Natural killer cell (primary cell): Measurements from ENCODE around the gene CAMTA1. TPM values are rescaled to one million over a fixed set of nuclear protein-coding genes. Genes with fewer than 3 reads are reported as not detected.

Experiments
- ATAC-seq, 3 donors: fragments of 150-1000 bp in 2 of 3; fragments of 200-7000 bp in 1 of 3; cut with Tn5 transposase; 1 replicate in 1 of 3; 2 replicates in 2 of 3; pipeline ENCODE4 v1.10.0; 2021; ENCODE audit warnings: mild to moderate bottlenecking in 2 of 3, moderate library complexity in 2 of 3
- DNase-seq, 2 donors: peaks; one replicate each; pipeline versions ENCODE4 v3.0.0 to v3.0.0-alpha.2; 2013 to 2021; ENCODE audit warnings: mixed read lengths in 1 of 2
- H3K27ac ChIP-seq: one replicate; pipeline ENCODE4 v1.5.1; 2013; ENCODE audit warnings: mild to moderate bottlenecking, low read length
- H3K27me3 ChIP-seq: one replicate; pipeline ENCODE4 v1.6.1; 2013; ENCODE audit warnings: low read length; ENCODE audit not compliant: control insufficient read depth, insufficient read depth
- H3K36me3 ChIP-seq: one replicate; pipeline ENCODE4 v1.6.1; 2013; ENCODE audit warnings: low read length; ENCODE audit not compliant: control insufficient read depth, insufficient read depth
- H3K4me1 ChIP-seq: one replicate; pipeline ENCODE4 v1.6.1; 2013; ENCODE audit warnings: low read length; ENCODE audit not compliant: control insufficient read depth, insufficient read depth
- H3K4me3 ChIP-seq: one replicate; pipeline ENCODE4 v1.5.1; 2013; ENCODE audit warnings: low read length
- H3K9me3 ChIP-seq: one replicate; pipeline ENCODE4 v1.6.1; 2013; ENCODE audit warnings: low read length; ENCODE audit not compliant: control insufficient read depth, insufficient read depth
- H3K27ac Mint-ChIP-seq, 2 donors: one replicate each; pipeline ENCODE4 v1.8.0; 2022; ENCODE audit warnings: mild to moderate bottlenecking in 2 of 2, mixed read lengths in 2 of 2, moderate library complexity in 1 of 2
- H3K27me3 Mint-ChIP-seq, 2 donors: one replicate each; pipeline ENCODE4 v1.8.0; 2022; ENCODE audit warnings: low read depth in 2 of 2, mixed read lengths in 2 of 2
- H3K36me3 Mint-ChIP-seq: one replicate; pipeline ENCODE4 v1.8.0; 2022; ENCODE audit warnings: mixed read lengths
- H3K4me1 Mint-ChIP-seq, 2 donors: one replicate each; pipeline ENCODE4 v1.8.0; 2022; ENCODE audit warnings: mixed read lengths in 2 of 2
- H3K4me3 Mint-ChIP-seq: one replicate; pipeline ENCODE4 v1.8.0; 2022; ENCODE audit warnings: mild to moderate bottlenecking, moderate library complexity, mixed read lengths
- H3K9me3 Mint-ChIP-seq, 2 donors: one replicate each; pipeline ENCODE4 v1.8.0; 2022; ENCODE audit warnings: mixed read lengths in 2 of 2
- CTCF ChIP-seq: fragments of 200-600 bp; IDR thresholded peaks from one replicate; pipeline ENCODE4 v1.8.0; 2022; ENCODE audit warnings: antibody characterized with exemption
- WGBS: methylation state at CpG from one replicate; pipeline ENCODE4 v1.1.7; 2013; ENCODE audit warnings: missing lambda C conversion rate; ENCODE audit not compliant: insufficient coverage; 5-methylcytosine and 5-hydroxymethylcytosine counted together
- intact Hi-C: fragments of 100-400 bp; cut with micrococcal nuclease; formaldehyde crosslinking; loops from one replicate; pipeline ENCODE4 v1.14.2; 2022
- total RNA-seq, 4 donors: library from RNA; stranded (reverse); fragments of 120-200 nt in 1 of 4; gene quantifications; one replicate each; pipeline versions ENCODE4 v1.2.3 to v1.2.4, GENCODE V29; 2013 to 2022

The CAMTA1 gene
- total RNA-seq, 3 donors from 2014 or later (not counting 1 experiment from before 2014, with no cell fraction given) = 40.6 to 53.3 (median 44.9) TPM

- H3K4me1 Mint-ChIP-seq = peaks cover 0 to 14% of the 10 kb centered on the region in 2 donors
Observed at GRCh38 chr1:7643530-7643929, 858.3 kb downstream of the CAMTA1 start.

GRCh38 chr1:7644086-7644485 is 858.8 kb downstream of the CAMTA1 start:
- H3K4me1 Mint-ChIP-seq = peaks cover 0 to 14% of the 10 kb centered on the region in 2 donors
- H3K36me3 Mint-ChIP-seq = no peaks in the 10 kb centered on the region
- H3K27me3 Mint-ChIP-seq = no peaks in the 10 kb centered on the region
- no peaks in the 10 kb centered on the region for H3K9me3 ChIP-seq
- intact Hi-C loops = no loop called here
- no peak overlapping the region for H3K4me3 Mint-ChIP-seq
- no peaks in the 10 kb centered on the region for H3K36me3 ChIP-seq
- no peak overlapping the region for H3K27ac ChIP-seq
- H3K27me3 ChIP-seq = no peaks in the 10 kb centered on the region
- ATAC-seq (no peak), DNase-seq (no peak)
- TF ChIP-seq CTCF = no peak
- H3K27ac Mint-ChIP-seq = no peak overlapping the region
- no peak overlapping the region for H3K4me3 ChIP-seq
- H3K9me3 Mint-ChIP-seq = no peaks in the 10 kb centered on the region
- whole genome bisulfite sequencing = 86% methylated on average over 3 of the region's 3 CpGs
- H3K4me1 ChIP-seq = peaks cover 3% of the 10 kb centered on the region

More at GRCh38 chr1:7643530-7643929, 858.3 kb downstream of the CAMTA1 start:
- Histone ChIP-seq H3K36me3 (no peaks in the 10 kb centered on the region), H3K9me3 (no peaks in the 10 kb centered on the region), H3K4me3 (no peak overlapping the region), H3K27ac (no peak overlapping the region), H3K27me3 (no peaks in the 10 kb centered on the region), H3K4me1 (peaks cover 3% of the 10 kb centered on the region)
- Mint-ChIP-seq H3K9me3 (no peaks in the 10 kb centered on the region), H3K27me3 (no peaks in the 10 kb centered on the region), H3K4me3 (no peak overlapping the region), H3K36me3 (no peaks in the 10 kb centered on the region), H3K27ac (no peak overlapping the region)
- TF ChIP-seq CTCF = no peak
- 92% methylated on average over 11 of the region's 11 CpGs for WGBS
- intact Hi-C loops = no loop called here
- DNase-seq = no peak
- ATAC-seq = no peak

GRCh38 chr1:7644961-7645750 is 859.9 kb downstream of the CAMTA1 start:
- H3K4me3 Mint-ChIP-seq = no peak overlapping the region
- no peaks in the 10 kb centered on the region for H3K36me3 Mint-ChIP-seq
- peaks cover 3% of the 10 kb centered on the region for H3K4me1 ChIP-seq
- WGBS = 56% methylated on average over 16 of the region's 16 CpGs
- no peaks in the 10 kb centered on the region for H3K9me3 ChIP-seq
- no peak for TF ChIP-seq CTCF
- H3K4me3 ChIP-seq = no peak overlapping the region
- ATAC-seq = no peak
- no peak overlapping the region for H3K27ac Mint-ChIP-seq
- no peaks in the 10 kb centered on the region for H3K27me3 ChIP-seq
- no peaks in the 10 kb centered on the region for H3K9me3 Mint-ChIP-seq
- no peaks in the 10 kb centered on the region for H3K36me3 ChIP-seq
- H3K27ac ChIP-seq = no peak overlapping the region
- H3K27me3 Mint-ChIP-seq = peaks cover 0 to 1% of the 10 kb centered on the region in 2 donors
- peaks cover 0 to 14% of the 10 kb centered on the region in 2 donors for H3K4me1 Mint-ChIP-seq
- no peak for DNase-seq
- intact Hi-C loops = no loop called here

GRCh38 chr1:7645751-7646048 is 860.4 kb downstream of the CAMTA1 start:
- Mint-ChIP-seq H3K4me1 (peaks cover 0 to 14% of the 10 kb centered on the region in 2 donors), H3K27me3 (peaks cover 0 to 3% of the 10 kb centered on the region in 2 donors), H3K36me3 (no peaks in the 10 kb centered on the region), H3K4me3 (no peak overlapping the region), H3K27ac (no peak overlapping the region), H3K9me3 (no peaks in the 10 kb centered on the region)
- Histone ChIP-seq H3K4me3 (no peak overlapping the region), H3K4me1 (peaks cover 3% of the 10 kb centered on the region), H3K27me3 (no peaks in the 10 kb centered on the region), H3K36me3 (no peaks in the 10 kb centered on the region), H3K27ac (no peak overlapping the region), H3K9me3 (no peaks in the 10 kb centered on the region)
- DNase-seq (no peak), ATAC-seq (no peak)
- WGBS = 36% methylated on average over 7 of the region's 7 CpGs
- TF ChIP-seq CTCF = no peak
- intact Hi-C loops = no loop called here
